ENCODE measurements around the gene UBE2L6.
A peak's percentile ranks its signal among the peaks of the same experiment; 100 is the strongest.
"Not testable (repeated sequence)": the region's sequence is repeated elsewhere in the genome, so short reads cannot be mapped to it uniquely, and the experiment has no call there.

UBE2L6 gene

DNA sequence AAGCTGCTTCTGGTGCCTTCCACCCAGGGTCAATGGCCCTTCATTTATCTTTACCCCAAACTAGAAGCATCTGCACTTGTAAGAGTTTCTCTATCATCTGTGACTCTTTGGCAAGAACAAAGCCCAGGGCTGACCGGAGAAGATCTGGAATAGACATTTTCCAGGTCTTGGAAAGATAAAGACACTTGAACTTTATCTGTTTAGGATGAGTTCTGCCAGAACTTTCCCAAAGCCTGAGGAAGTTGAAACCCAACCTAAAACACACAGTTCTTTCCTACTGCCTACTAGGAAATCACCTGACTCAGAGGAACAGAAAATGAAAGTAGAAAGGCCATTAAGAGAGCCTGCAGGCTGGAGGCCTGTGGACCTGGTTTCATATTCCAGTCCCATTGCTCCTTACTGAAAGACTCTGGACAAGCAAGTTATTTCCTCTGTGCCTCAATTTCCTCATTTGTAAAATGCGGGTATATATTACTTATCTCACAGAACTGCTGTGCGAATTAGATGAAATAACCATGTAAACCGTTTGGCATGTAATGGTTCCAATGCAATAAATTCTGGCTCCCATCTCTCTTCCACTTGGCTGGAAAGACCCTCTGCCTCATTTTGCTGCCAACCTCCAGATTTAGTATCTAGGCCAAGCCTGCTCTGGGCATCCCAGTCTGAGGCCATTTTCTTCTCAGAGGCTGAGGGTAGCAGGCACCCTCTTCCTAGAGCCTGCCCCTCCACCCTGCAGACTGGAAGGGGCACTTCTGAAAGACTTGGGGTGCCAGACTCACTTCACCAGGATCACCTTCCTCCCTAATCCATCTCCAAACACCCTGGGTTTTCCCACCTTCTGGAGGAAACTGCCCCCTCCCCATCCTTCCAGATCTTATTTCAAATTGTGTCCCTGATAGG, 1.2 kb downstream of the UBE2L6 start:
- peak in 1 of 2 experiments; percentile 21 for DNase-seq

DNA sequence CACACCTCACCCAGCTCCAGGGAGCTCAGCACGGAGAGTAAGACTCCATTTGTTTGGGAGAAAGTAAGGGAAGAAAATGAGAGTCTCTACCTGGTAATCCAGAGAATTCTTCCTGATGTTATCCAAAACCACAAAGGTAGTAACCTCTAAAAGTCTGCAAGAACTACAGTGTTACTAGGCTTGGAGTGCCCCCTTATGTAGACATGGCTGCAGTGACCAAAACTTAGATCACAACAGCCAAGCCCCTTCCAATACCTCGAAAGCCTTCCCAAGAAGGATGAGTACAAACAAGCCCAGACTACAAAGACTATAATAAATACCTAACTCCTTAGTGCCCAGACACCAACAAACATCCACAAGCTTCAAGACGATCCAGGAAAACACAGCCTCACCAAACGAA, 4.9 kb downstream of the UBE2L6 start:
- no peak for DNase-seq

DNA sequence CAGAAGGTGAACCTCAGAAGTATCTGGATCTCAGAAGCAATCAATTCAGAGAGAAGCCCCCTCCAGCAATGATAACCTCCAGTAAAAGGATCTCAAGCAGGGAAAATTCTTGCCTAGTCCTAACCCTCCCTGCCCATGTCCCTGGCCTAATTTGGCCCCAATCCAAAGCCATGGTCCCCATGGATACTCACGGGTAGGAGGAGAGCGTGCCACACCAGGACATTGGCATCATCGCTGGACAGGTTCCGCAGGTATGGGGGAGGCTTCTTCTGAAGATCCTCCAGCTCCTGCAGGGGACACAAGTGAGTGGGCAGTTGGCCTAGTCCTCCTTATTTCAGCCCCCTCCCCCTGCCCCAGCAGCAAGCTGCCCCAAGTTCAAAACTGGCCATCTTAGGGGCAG, 7.3 kb downstream of the UBE2L6 start:
- no peak for DNase-seq

- DNase-seq, result no peak
These were observed 11.4 kb downstream of the UBE2L6 start for GRCh38 chr11:57556041-57556440.

DNA sequence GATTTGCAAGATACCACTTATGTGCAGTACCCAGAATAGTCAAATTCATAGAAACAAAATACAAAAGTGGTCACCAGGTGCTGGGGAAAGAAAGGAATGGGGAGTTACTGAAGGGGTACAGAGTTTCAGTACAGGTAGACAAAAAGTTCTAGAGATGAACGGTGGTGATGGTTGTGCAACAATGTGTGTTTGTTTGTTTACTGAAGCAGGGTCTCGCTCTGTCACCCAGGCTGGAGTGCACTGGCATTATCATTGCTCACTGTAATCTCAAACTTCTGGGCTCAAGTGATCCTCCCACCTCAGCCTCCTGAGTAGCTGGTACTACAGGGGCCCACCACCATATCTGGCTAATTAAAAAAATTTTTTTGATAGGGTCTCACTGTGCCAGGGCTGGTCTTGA, 12.1 kb downstream of the UBE2L6 start:
- DNase-seq, result no peak

- DNase-seq, result no peak
These were observed 15.0 kb downstream of the UBE2L6 start for GRCh38 chr11:57552479-57552878.

- DNase-seq, result no peak
These were observed 15.5 kb downstream of the UBE2L6 start for GRCh38 chr11:57551941-57552340.

DNA sequence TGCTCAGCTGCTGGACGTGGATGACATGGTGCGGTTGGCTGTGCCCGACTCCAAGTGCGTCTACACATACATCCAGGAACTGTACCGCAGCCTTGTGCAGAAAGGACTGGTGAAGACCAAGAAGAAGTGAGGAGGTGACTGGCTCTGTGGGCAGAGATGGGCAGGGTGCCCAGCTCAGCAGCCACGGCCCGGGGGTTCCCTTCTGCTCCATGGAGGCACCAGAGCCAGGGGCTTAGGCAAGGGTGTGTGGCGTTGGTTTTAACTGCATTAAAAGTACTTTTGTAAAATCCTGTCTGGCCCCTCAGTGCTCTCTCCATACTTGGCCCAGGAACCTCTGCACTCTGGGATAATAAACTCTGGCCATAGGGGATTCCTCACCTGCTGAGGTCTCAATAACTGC, 17.5 kb downstream of the UBE2L6 start:
- DNase-seq, result no peak

GRCh38 chr11:57547854-57548377, 19.6 kb downstream of the UBE2L6 start:
- no peak for DNase-seq

DNA sequence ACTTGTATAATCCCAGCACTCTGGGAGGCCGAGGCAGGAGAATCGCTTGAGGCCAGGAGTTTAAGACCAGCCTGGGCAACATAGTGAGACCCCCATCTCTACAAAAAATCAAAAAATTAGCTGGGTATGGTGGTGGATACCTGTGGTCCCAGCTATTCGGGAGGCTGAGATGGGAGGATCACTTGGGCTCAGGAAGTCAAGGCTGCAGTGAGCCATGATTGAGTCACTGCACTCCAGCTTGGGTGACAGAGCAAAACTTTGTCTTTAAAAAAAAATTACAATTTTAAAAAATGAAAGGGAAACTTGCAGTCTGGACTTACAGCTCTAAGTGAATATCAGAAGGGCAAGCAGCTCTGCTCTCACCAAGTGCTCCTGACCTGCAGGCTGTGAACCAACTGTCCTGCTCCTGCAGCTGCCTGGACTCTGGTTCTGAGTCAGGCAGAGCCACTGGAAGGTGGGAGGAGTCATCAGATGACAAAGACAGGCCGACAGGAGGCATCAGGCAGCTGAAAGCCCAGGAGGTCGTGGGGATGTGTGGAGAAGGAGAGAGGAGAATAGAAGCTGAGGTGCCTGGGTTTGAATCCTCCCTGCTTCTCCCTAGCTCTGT, 20.5 kb downstream of the UBE2L6 start:
- DNase-seq, result no peak

DNA sequence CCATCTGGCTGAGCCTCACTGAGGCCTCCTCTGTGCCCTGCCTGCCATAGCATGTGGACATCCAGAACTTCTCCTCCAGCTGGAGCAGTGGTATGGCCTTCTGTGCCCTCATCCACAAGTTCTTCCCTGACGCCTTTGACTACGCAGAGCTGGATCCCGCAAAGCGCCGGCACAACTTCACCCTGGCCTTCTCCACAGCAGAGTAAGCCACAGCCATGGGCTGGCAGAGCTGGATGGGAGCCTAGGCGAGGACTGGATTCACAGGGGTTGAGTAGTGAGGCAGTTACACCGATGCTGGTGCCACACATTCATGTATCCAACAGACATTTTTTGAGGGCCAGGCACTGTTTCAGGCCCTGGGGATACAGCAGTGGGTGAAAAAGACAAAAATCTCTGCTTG, 21.0 kb downstream of the UBE2L6 start:
- DNase-seq, result no peak

DNA sequence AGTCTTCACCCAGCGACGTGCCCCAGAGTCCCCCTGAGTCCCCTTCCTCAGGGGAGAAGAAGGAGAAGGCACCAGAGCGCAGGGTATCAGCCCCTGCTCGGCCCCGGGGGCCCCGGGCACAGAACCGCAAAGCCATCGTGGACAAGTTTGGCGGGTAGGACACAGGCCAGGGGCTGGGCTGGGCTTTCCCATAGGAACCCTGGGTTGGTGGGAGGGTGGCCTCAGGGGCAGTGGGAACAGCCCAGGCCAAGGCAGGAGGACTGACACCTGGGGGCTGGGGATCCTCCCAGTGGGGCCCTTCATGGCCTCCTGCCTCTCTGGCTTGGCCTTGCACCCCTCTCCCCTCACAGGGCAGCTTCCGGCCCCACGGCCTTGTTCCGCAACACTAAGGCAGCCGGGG, 21.6 kb downstream of the UBE2L6 start:
- DNase-seq, result no peak

- no peak for DNase-seq
These were observed 22.9 kb downstream of the UBE2L6 start for GRCh38 chr11:57544566-57544965.

DNA sequence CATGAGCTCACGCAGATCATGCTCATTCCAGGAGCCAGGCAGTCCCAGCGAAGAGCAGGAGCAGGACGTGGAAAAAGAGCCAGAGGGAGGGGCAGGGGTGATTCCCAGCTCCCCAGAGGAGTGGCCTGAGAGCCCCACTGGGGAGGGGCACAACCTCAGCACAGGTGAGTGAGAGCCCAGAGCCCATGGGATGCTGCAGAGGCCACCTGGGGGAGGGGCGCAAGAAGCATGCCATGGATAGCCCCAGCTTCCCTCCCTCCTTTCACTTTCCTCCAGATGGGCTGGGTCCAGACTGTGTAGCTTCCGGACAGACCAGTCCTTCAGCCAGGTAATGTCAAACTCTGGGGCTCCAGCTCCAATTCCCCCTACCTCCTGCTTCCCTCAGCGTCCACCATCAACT, 23.9 kb downstream of the UBE2L6 start:
- DNase-seq, result no peak

DNA sequence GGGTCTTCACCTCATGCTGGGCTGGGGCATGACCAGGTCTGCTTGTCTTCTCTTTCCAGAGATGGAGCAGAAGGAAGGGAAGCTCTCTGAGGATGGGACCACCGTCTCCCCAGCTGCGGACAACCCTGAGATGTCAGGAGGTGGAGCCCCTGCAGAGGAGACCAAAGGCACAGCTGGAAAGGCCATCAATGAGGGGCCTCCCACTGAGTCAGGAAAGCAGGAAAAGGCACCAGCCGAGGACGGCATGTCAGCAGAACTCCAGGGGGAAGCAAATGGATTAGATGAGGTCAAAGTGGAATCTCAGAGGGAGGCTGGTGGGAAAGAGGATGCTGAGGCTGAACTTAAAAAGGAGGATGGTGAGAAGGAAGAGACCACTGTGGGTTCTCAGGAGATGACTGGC, 24.9 kb downstream of the UBE2L6 start:
- DNase-seq, result no peak

GRCh38 chr11:57541169-57541568, 26.3 kb downstream of the UBE2L6 start:
- DNase-seq, result no peak

DNA sequence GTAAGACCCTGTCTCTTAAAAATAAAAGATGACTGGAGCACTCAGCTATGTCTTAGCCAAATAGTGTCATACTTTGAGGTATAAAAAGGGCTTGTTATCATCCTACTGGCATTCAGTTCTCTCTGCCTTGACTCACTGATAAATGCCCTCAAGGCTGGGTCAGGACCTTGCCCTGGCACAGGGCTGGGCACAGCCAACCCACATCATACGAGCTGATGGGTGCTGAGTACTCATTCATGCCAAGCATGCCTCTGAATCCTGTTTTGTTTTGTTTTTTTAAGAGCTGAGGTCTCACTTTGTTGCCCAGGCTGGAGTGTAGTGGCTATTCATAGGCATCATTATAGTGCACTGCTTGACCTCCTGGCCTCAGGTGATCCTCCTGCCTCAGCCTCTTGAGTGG, 28.1 kb downstream of the UBE2L6 start:
- no peak for DNase-seq

- DNase-seq, result no peak
These were observed 30.4 kb downstream of the UBE2L6 start, which contains the start of gene SMTNL1 for GRCh38 chr11:57536947-57537619. Gene SMTNL1 (plus strand): TSS chr11:57537595. CDS start chr11:57542643, 5,048 bp downstream.

DNA sequence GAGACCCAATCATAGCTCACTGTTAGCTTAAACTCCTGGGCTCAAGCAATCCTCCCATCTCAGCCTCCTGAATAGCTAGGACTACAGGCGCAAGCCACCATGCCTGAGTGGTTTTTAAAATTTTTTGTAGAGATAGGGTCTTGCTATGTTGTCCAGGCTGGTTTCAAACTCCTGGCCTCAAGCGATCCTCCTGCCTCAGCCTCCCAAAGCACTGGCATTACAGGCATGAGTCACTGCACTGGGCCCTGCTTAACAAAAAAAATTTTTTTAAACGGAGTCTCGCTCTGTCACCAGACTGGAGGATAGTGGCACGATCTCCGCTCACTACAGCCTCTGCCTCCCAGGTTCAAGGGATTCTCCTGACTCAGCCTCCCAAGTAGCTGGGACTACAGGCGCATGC, 33.0 kb downstream of the UBE2L6 start:
- not testable (repeated sequence) for DNase-seq

- peak; percentile 90 to 93 for DNase-seq
These were observed 36.6 kb downstream of the UBE2L6 start, which contains the start of gene TIMM10 for GRCh38 chr11:57530596-57531507. Gene TIMM10 (minus strand): TSS chr11:57530754. CDS start chr11:57530189, 565 bp downstream.

DNA sequence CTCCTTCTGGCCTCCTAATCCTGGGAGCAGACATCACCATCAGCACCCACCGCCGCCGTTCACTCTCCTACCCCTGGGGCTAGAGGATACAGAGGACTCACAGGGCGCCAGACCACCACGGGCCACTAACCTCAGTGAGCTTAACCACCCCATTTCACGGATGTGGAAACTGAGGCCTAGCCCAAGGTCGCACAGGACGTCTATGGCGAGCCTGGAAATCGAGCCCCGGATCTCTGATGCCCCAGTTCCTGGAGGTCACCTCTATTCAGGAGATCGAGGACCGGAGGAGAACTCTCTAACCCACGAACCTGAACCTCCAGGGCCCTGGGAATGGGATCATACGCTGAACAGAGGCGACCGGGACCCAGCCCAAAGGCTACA, 37.3 kb downstream of the UBE2L6 start:
- no peak for DNase-seq

GRCh38 chr11:57529012-57529411, 38.5 kb downstream of the UBE2L6 start:
- no peak for DNase-seq
